Neural progenitor cell (in vitro differentiated cells): ENCODE data around the gene SH3GL1.

Experiments
- EZH2 ChIP-seq: fragments of 200-600 bp; sonication (generic); IDR thresholded peaks from 2 replicates; pipeline ENCODE4 v1.6.1; 2017; ENCODE audit warnings: antibody characterized with exemption, mild to moderate bottlenecking, moderate library complexity
- TF ChIP-seq, protein P1 (sequence below): fragments of 200-600 bp; sonication (generic); IDR thresholded peaks from 2 replicates; pipeline ENCODE4 v1.5.1; 2017; ENCODE audit warnings: antibody characterized with exemption, mild to moderate bottlenecking

DNA sequence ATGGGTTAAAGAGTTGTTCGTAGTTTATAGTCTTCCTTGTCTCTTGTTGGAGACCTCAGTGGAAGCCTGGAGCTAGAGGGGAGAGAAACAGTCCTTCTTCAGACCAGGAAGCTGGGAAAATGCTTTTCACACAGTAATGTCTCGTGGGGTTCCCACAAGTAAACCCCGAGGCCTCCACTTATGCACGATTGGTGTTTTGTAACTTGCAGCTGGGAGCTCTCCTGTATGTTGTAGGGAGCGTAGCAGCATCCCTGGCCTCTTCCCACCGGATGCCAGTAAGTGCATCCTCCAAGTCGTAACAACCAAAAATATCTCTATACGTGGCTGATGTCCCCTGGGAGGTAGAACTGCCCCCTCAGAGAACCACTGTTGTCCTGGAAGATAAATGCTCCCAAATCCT is 5.6 kb upstream of the SH3GL1 start:
- TF ChIP-seq, protein P1, sequence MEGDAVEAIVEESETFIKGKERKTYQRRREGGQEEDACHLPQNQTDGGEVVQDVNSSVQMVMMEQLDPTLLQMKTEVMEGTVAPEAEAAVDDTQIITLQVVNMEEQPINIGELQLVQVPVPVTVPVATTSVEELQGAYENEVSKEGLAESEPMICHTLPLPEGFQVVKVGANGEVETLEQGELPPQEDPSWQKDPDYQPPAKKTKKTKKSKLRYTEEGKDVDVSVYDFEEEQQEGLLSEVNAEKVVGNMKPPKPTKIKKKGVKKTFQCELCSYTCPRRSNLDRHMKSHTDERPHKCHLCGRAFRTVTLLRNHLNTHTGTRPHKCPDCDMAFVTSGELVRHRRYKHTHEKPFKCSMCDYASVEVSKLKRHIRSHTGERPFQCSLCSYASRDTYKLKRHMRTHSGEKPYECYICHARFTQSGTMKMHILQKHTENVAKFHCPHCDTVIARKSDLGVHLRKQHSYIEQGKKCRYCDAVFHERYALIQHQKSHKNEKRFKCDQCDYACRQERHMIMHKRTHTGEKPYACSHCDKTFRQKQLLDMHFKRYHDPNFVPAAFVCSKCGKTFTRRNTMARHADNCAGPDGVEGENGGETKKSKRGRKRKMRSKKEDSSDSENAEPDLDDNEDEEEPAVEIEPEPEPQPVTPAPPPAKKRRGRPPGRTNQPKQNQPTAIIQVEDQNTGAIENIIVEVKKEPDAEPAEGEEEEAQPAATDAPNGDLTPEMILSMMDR, result no peak
- no peak for TF ChIP-seq EZH2
